ENCODE measurements around the gene FSTL5. TPM values are rescaled to one million over a fixed set of nuclear protein-coding genes. Genes with fewer than 3 reads are reported as not detected.

The FSTL5 gene
- total RNA-seq, 1 experiment from 2014 or later: not detected

DNA sequence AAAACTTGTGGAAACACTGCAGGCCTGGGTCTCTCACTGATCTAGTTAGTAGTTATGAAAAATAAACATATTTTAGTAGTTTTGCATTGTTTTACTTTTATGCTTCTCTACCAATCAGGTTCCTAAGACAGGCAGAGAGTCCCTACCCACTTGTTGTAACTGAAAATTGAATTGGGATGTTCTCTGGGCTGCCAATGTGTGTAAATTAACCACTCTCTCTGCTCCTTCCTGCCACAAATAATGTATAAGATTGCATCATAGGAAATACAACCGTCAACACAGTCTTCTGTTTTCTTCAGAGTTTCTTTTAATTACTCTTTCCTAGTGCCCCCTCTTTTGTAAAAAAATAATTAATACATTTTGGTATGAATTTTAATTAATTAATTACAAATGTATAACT is 677.3 kb downstream of the FSTL5 start:
- Histone ChIP-seq H3K9ac (ENCODE audit: extremely low read depth, insufficient read length, low read length) (no peak overlapping the region), H4K5ac (ENCODE audit: insufficient read length, low read depth, low read length) (no peak overlapping the region), H2BK120ac (ENCODE audit: low read depth, low read length, poor library complexity, severe bottlenecking) (no peak overlapping the region), H3K79me2 (ENCODE audit: insufficient read depth, low read length) (no peaks in the 10 kb centered on the region), H2AFZ (ENCODE audit: low read length) (no peak overlapping the region), H3K27me3 (ENCODE audit: insufficient read depth, low read length) (no peaks in the 10 kb centered on the region), H2BK12ac (ENCODE audit: insufficient read length, low read depth, low read length) (no peak overlapping the region), H3T11ph (ENCODE audit: low read length) (no peak overlapping the region), H2BK5ac (ENCODE audit: insufficient read length, low read length) (no peak overlapping the region), H3K9me3 (ENCODE audit: control insufficient read depth, low read depth, low read length) (no peaks in the 10 kb centered on the region), H4K91ac (ENCODE audit: insufficient read length, low read depth, low read length) (no peak overlapping the region), H3K23me2 (ENCODE audit: insufficient read length, low read depth, low read length, poor library complexity, severe bottlenecking) (no peaks in the 10 kb centered on the region), H2BK15ac (ENCODE audit: low read depth, low read length) (no peak overlapping the region), H3K27ac (ENCODE audit: insufficient read length, low read depth, low read length) (no peak overlapping the region), H4K8ac (replicated peaks; ENCODE audit: insufficient read length, low read depth, low read length) (no peak overlapping the region), H2BK20ac (ENCODE audit: low read depth, low read length, poor library complexity, severe bottlenecking) (no peak overlapping the region), H3K4ac (ENCODE audit: low read depth, low read length) (no peak overlapping the region), H3K56ac (ENCODE audit: insufficient read length, low read depth, low read length) (no peak overlapping the region), H3K4me1 (ENCODE audit: insufficient read depth, low read length) (no peaks in the 10 kb centered on the region), H2AK5ac (ENCODE audit: insufficient read length, low read length) (no peak overlapping the region), H3K18ac (ENCODE audit: insufficient read length, low read depth, low read length) (no peak overlapping the region), H4K20me1 (ENCODE audit: control insufficient read depth, insufficient read depth, insufficient read length) (no peaks in the 10 kb centered on the region), H3K4me2 (ENCODE audit: insufficient read depth, insufficient read length, low read length) (no peak overlapping the region), H3K79me1 (ENCODE audit: insufficient read depth, low read depth, low read length, poor library complexity, severe bottlenecking) (no peaks in the 10 kb centered on the region), H3K23ac (ENCODE audit: insufficient read length, low read depth, low read length) (no peak overlapping the region), H3K14ac (ENCODE audit: insufficient read depth, low read length) (no peak overlapping the region)
- Mint-ChIP-seq H3K36me3 (ENCODE audit: insufficient read depth in 1 of 3, low read depth in 3 of 3) (no peaks in the 10 kb centered on the region), H3K4me3 (no peak overlapping the region), H3K9me3 (no peaks in the 10 kb centered on the region), H3K27me3 (ENCODE audit: low read depth) (no peaks in the 10 kb centered on the region), H3K27ac (peak overlapping the region in 1 of 3 experiments; percentile 49; a peak in 1 of 7 replicates), H3K4me1 (no peaks in the 10 kb centered on the region)
- DNase-seq: no peak
- TF ChIP-seq, protein P1, sequence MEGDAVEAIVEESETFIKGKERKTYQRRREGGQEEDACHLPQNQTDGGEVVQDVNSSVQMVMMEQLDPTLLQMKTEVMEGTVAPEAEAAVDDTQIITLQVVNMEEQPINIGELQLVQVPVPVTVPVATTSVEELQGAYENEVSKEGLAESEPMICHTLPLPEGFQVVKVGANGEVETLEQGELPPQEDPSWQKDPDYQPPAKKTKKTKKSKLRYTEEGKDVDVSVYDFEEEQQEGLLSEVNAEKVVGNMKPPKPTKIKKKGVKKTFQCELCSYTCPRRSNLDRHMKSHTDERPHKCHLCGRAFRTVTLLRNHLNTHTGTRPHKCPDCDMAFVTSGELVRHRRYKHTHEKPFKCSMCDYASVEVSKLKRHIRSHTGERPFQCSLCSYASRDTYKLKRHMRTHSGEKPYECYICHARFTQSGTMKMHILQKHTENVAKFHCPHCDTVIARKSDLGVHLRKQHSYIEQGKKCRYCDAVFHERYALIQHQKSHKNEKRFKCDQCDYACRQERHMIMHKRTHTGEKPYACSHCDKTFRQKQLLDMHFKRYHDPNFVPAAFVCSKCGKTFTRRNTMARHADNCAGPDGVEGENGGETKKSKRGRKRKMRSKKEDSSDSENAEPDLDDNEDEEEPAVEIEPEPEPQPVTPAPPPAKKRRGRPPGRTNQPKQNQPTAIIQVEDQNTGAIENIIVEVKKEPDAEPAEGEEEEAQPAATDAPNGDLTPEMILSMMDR (conservative IDR thresholded peaks at IDR 0.05): no peak
- WGBS (ENCODE audit: extremely low coverage, insufficient read length, low lambda C conversion rate): no CpG with 5 or more reads among the region's 1 CpG

All from H9 (cell line).